Nephron progenitor cell (in vitro differentiated cells): ENCODE results near the gene ADORA1.

ENCODE experiments used
- DNase-seq: peaks from one replicate; pipeline ENCODE4 v3.0.0; 2021
- H3K27ac Mint-ChIP-seq: 2 replicates; pipeline ENCODE4 v1.8.0; 2021; ENCODE audit warnings: mild to moderate bottlenecking, moderate library complexity, mixed read lengths
- H3K27me3 Mint-ChIP-seq: 2 replicates; pipeline ENCODE4 v1.8.0; 2021; ENCODE audit warnings: mild to moderate bottlenecking, low read depth, mixed read lengths; ENCODE audit not compliant: poor library complexity
- H3K36me3 Mint-ChIP-seq: 2 replicates; pipeline ENCODE4 v1.8.0; 2021; ENCODE audit warnings: low read depth, mixed read lengths
- H3K4me1 Mint-ChIP-seq: 2 replicates; pipeline ENCODE4 v1.8.0; 2021; ENCODE audit warnings: mixed read lengths
- H3K4me3 Mint-ChIP-seq: 2 replicates; pipeline ENCODE4 v1.8.0; 2021; ENCODE audit warnings: mild to moderate bottlenecking, moderate library complexity, mixed read lengths
- H3K9me3 Mint-ChIP-seq: 2 replicates; pipeline ENCODE4 v1.8.0; 2021; ENCODE audit warnings: mild to moderate bottlenecking, moderate library complexity, mixed read lengths
- CTCF ChIP-seq: fragments of 200-600 bp; sonication (generic); IDR thresholded peaks from 2 replicates; pipeline ENCODE4 v1.5.0; 2021; ENCODE audit warnings: antibody characterized with exemption

Gene ADORA1

GRCh38 chr1:203126866-203127665 is 460 bp upstream of the ADORA1 start:
- H3K9me3 Mint-ChIP-seq = no peaks in the 10 kb centered on the region
- DNase-seq = no peak
- peak overlapping the region; percentile 7 for H3K27ac Mint-ChIP-seq
- no peak for TF ChIP-seq CTCF
- H3K4me3 Mint-ChIP-seq = peak overlapping the region; percentile 78
- peaks cover 59% of the 10 kb centered on the region for H3K27me3 Mint-ChIP-seq
- H3K4me1 Mint-ChIP-seq = peaks cover 36% of the 10 kb centered on the region
- no peaks in the 10 kb centered on the region for H3K36me3 Mint-ChIP-seq

DNA sequence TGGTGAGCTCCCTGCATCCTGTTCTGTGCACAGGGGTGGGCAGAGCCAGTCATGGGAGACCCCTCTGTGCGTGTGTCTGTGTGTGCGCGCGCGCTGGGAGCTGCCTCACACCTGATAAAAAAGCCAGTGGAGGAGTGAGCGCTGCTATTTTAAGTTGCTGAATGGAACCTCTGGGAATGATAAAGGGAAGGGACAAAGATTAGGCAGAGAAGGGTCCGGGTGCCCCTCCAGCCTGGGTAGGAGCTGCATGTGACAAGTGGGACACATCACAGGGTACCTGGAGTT is 847 bp downstream of the ADORA1 start:
- Mint-ChIP-seq H3K27ac (no peak overlapping the region), H3K27me3 (peaks cover 62% of the 10 kb centered on the region), H3K36me3 (no peaks in the 10 kb centered on the region), H3K9me3 (no peaks in the 10 kb centered on the region), H3K4me1 (peaks cover 36% of the 10 kb centered on the region), H3K4me3 (peak overlapping the region; percentile 79)
- TF ChIP-seq CTCF = no peak
- no peak for DNase-seq

GRCh38 chr1:203128716-203129500 is 1.4 kb downstream of the ADORA1 start:
- Mint-ChIP-seq H3K36me3 (no peaks in the 10 kb centered on the region), H3K27ac (no peak overlapping the region), H3K27me3 (peaks cover 62% of the 10 kb centered on the region), H3K4me3 (peak overlapping the region; percentile 79), H3K9me3 (no peaks in the 10 kb centered on the region), H3K4me1 (peaks cover 36% of the 10 kb centered on the region)
- no peak for DNase-seq
- no peak for TF ChIP-seq CTCF

- Mint-ChIP-seq H3K4me3 (no peak overlapping the region), H3K4me1 (peaks cover 34% of the 10 kb centered on the region), H3K27ac (no peak overlapping the region), H3K36me3 (no peaks in the 10 kb centered on the region), H3K27me3 (peaks cover 58% of the 10 kb centered on the region), H3K9me3 (no peaks in the 10 kb centered on the region)
- no peak for DNase-seq
- no peak for TF ChIP-seq CTCF
Measured at GRCh38 chr1:203129501-203130231, 2.1 kb downstream of the ADORA1 start.

DNA sequence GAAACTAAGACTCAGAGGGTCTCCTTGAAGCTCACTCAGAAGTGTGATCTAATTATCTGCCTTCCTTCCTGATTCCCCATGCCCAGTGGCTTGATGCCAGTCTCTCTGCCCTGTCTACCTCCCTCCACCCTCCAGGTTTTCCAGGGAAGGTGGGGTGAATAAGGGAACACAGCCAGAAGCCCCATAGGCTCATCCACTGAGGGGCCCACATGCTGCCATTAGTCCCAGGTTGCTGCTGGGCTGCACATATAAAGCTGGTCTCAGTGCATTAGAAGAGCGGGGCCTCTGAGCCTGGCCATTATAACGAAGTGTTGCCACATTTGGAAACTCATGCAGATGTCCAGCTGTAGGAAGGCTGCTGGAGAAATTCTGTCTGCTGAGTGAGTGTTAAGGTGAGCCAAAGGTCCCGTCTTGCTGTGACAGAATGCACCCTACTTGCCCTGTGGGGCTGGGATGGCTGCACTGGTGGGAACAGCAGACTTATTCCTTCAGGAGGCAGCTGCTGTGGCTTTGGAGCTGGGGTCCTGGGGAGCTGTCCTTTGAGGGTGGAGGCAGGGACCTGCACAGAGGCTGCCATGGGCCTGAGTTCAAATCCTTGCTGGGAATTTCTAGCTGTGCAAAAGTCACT is 2.9 kb downstream of the ADORA1 start:
- no peak for TF ChIP-seq CTCF

More for the DNA sequence above, 2.9 kb downstream of the ADORA1 start:
- peaks cover 50% of the 10 kb centered on the region for H3K27me3 Mint-ChIP-seq
- no peaks in the 10 kb centered on the region for H3K9me3 Mint-ChIP-seq
- no peak overlapping the region for H3K4me3 Mint-ChIP-seq
- H3K4me1 Mint-ChIP-seq = peaks cover 32% of the 10 kb centered on the region
- no peak for DNase-seq
- H3K27ac Mint-ChIP-seq = no peak overlapping the region
- no peaks in the 10 kb centered on the region for H3K36me3 Mint-ChIP-seq
